ENCODE measurements around the gene MAPKAP1.

GRCh38 chr9:125656560-125656959 lies 50.4 kb downstream of the MAPKAP1 start:
- TF ChIP-seq TSHZ2 (CRISPR knock-in tag; IDR thresholded peaks at IDR 0.05) (no peak), ZNF565 (CRISPR knock-in tag; conservative IDR thresholded peaks at IDR 0.05; ENCODE audit: low read depth) (no peak), POU6F1 (CRISPR knock-in tag; IDR thresholded peaks at IDR 0.05; ENCODE audit: borderline replicate concordance, low read depth) (no peak), PPARA (CRISPR knock-in tag; IDR thresholded peaks at IDR 0.05; ENCODE audit: borderline replicate concordance) (no peak), ARNTL (CRISPR knock-in tag; IDR thresholded peaks at IDR 0.05; ENCODE audit: borderline replicate concordance, low read depth) (no peak), CSRNP3 (CRISPR knock-in tag; IDR thresholded peaks at IDR 0.05) (no peak), PATZ1 (CRISPR knock-in tag; IDR thresholded peaks at IDR 0.05; ENCODE audit: borderline replicate concordance) (no peak), CSDC2 (CRISPR knock-in tag; IDR thresholded peaks at IDR 0.05) (no peak), OSR1 (CRISPR knock-in tag; IDR thresholded peaks at IDR 0.05) (no peak)
